Liver (tissue), 9 donors: ENCODE results near the gene ANO10. TPM values are rescaled to one million over a fixed set of nuclear protein-coding genes. Genes with fewer than 3 reads are reported as not detected.
A peak's percentile ranks its signal among the peaks of the same experiment; 100 is the strongest.

Experiments
- DNase-seq: peaks from one replicate; pipeline ENCODE4 v3.0.0-alpha.2; 2017; ENCODE audit warnings: low spot score
- H3K27ac ChIP-seq, 2 donors: one replicate each; pipeline ENCODE4 v1.7.0; 2013; ENCODE audit warnings: inconsistent platforms in 2 of 2, low read length in 2 of 2, control low read depth in 1 of 2, low read depth in 1 of 2, mild to moderate bottlenecking in 1 of 2
- H3K27me3 ChIP-seq, 4 donors: one replicate each; pipeline versions ENCODE4 v1.6.1 to v1.7.0; 2013; ENCODE audit warnings: low read length in 3 of 4, inconsistent platforms in 1 of 4, mild to moderate bottlenecking in 1 of 4, moderate library complexity in 1 of 4; ENCODE audit not compliant: control insufficient read depth in 4 of 4, insufficient read depth in 4 of 4
- H3K36me3 ChIP-seq, 4 donors: one replicate each; pipeline versions ENCODE4 v1.6.1 to v1.7.0; 2013; ENCODE audit warnings: low read length in 3 of 4, mild to moderate bottlenecking in 3 of 4, low read depth in 1 of 4, moderate library complexity in 1 of 4; ENCODE audit not compliant: control insufficient read depth in 4 of 4, insufficient read depth in 3 of 4
- H3K4me1 ChIP-seq, 4 donors: one replicate each; pipeline versions ENCODE4 v1.6.1 to v1.7.0; 2013; ENCODE audit warnings: low read length in 3 of 4, mild to moderate bottlenecking in 3 of 4, moderate library complexity in 1 of 4; ENCODE audit not compliant: control insufficient read depth in 4 of 4, insufficient read depth in 4 of 4
- H3K4me3 ChIP-seq, 3 donors: one replicate each; pipeline versions ENCODE4 v1.6.1 to v1.7.0; 2013; ENCODE audit warnings: low read length in 3 of 3, control low read depth in 1 of 3, low read depth in 1 of 3, mild to moderate bottlenecking in 1 of 3
- H3K9ac ChIP-seq, 2 donors: one replicate each; pipeline ENCODE4 v1.7.0; 2013; ENCODE audit warnings: low read length in 2 of 2, mild to moderate bottlenecking in 2 of 2, moderate library complexity in 2 of 2, control low read depth in 1 of 2, low read depth in 1 of 2
- H3K9me3 ChIP-seq, 4 donors: one replicate each; pipeline versions ENCODE4 v1.6.1 to v1.7.0; 2013; ENCODE audit warnings: low read length in 3 of 4; ENCODE audit not compliant: control insufficient read depth in 4 of 4
- ATF3 ChIP-seq: IDR thresholded peaks from 2 replicates; pipeline ENCODE4 v1.6.1; 2016; ENCODE audit warnings: antibody characterized with exemption
- CTCF ChIP-seq: fragments of 150-350 bp; IDR thresholded peaks from 2 replicates; pipeline ENCODE4 v1.5.1; 2017; ENCODE audit warnings: improper control_type of control experiment, low read depth, low read length; ENCODE audit not compliant: missing input control
- FOXA1 ChIP-seq: IDR thresholded peaks from 2 replicates; pipeline ENCODE4 v1.6.1; 2016; ENCODE audit warnings: antibody characterized with exemption
- FOXA2 ChIP-seq: IDR thresholded peaks from 2 replicates; pipeline ENCODE4 v1.6.1; 2016; ENCODE audit warnings: antibody characterized with exemption
- GABPA ChIP-seq, 2 donors: IDR thresholded peaks in 1 of 2; conservative IDR thresholded peaks in 1 of 2; 2 replicates each; pipeline ENCODE4 v1.6.1; 2016; ENCODE audit warnings: antibody characterized with exemption in 2 of 2, mild to moderate bottlenecking in 1 of 2, moderate library complexity in 1 of 2
- HNF4A ChIP-seq, 2 donors: conservative IDR thresholded peaks; 2 replicates each; pipeline ENCODE4 v1.6.1; 2016; ENCODE audit warnings: antibody characterized with exemption in 2 of 2, mild to moderate bottlenecking in 2 of 2
- HNF4G ChIP-seq: IDR thresholded peaks from 2 replicates; pipeline ENCODE4 v1.6.1; 2016; ENCODE audit warnings: antibody characterized with exemption
- JUND ChIP-seq, 2 donors: IDR thresholded peaks; 2 replicates each; pipeline ENCODE4 v1.6.1; 2016; ENCODE audit warnings: antibody characterized with exemption in 2 of 2
- NR2F2 ChIP-seq: IDR thresholded peaks from 2 replicates; pipeline ENCODE4 v1.6.1; 2016; ENCODE audit warnings: antibody characterized with exemption
- RAD21 ChIP-seq, 2 donors: IDR thresholded peaks; 2 replicates each; pipeline ENCODE4 v1.6.1; 2016; ENCODE audit warnings: antibody characterized with exemption in 2 of 2, mild to moderate bottlenecking in 2 of 2
- RXRA ChIP-seq, 2 donors: IDR thresholded peaks; 2 replicates each; pipeline ENCODE4 v1.6.1; 2017 to 2018; ENCODE audit warnings: antibody characterized with exemption in 2 of 2, mild to moderate bottlenecking in 1 of 2
- TAF1 ChIP-seq: conservative IDR thresholded peaks from 2 replicates; pipeline ENCODE4 v1.6.1; 2016; ENCODE audit warnings: antibody characterized with exemption, mild to moderate bottlenecking
- YY1 ChIP-seq: IDR thresholded peaks from 2 replicates; pipeline ENCODE4 v1.6.1; 2016; ENCODE audit warnings: antibody characterized with exemption, mild to moderate bottlenecking
- ZBTB33 ChIP-seq: IDR thresholded peaks from 2 replicates; pipeline ENCODE4 v1.6.1; 2016; ENCODE audit warnings: antibody characterized with exemption
- WGBS: extraction: QIAGEN DNeasy Blood & Tissue Kit; methylation state at CpG from one replicate; pipeline ENCODE4 v1.1.7; 2013; 5-methylcytosine and 5-hydroxymethylcytosine counted together
- polyA plus RNA-seq, 2 donors: library from polyadenylated mRNA; stranded (reverse) in 1 of 2; unstranded in 1 of 2; fragments of 200-250 nt in 1 of 2; fragments of >200 nt in 1 of 2; fragmentation: Nextera tagmentation in 1 of 2; extraction: Ambion mirVana in 1 of 2; gene quantifications; one replicate each; pipeline versions ENCODE4 v1.2.1 to v1.2.3, GENCODE V29; 2013 to 2015
- total RNA-seq, 2 donors: library from RNA; depleted of rRNA; stranded (reverse); fragments of >200 nt; gene quantifications; one replicate each; pipeline ENCODE4 v1.2.3, GENCODE V29; 2014
- donor health status: healthy.
- donor health status: healthy.
- donor health status: healthy.
- donor health status: healthy.
- donor health status: healthy.

Gene ANO10
- total and polyA plus RNA-seq, 4 donors: 5.6 to 8.7 (median 6.8) TPM

- no peaks in the 10 kb centered on the region for H3K36me3 ChIP-seq
- 87% methylated on average over 2 of the region's 2 CpGs for WGBS
- no peak for DNase-seq
- H3K4me1 ChIP-seq: peaks cover 0 to 4% (median under 1%) of the 10 kb centered on the region in 4 donors
- H3K9me3 ChIP-seq: no peaks in the 10 kb centered on the region
- H3K27ac ChIP-seq: no peak overlapping the region
- H3K9ac ChIP-seq: no peak overlapping the region
- H3K27me3 ChIP-seq: no peaks in the 10 kb centered on the region
- no peak for TF ChIP-seq ZBTB33
- no peak for TF ChIP-seq NR2F2
- TF ChIP-seq HNF4A (conservative IDR thresholded peaks at IDR 0.05): no peak
- TF ChIP-seq RXRA (IDR thresholded peaks at IDR 0.05): no peak
- TF ChIP-seq ATF3: no peak
- TF ChIP-seq HNF4G: no peak
- TF ChIP-seq FOXA1: no peak
- TF ChIP-seq FOXA2: no peak
- TF ChIP-seq JUND (IDR thresholded peaks at IDR 0.05): no peak
- TF ChIP-seq YY1: no peak
- no peak for TF ChIP-seq RAD21 (IDR thresholded peaks at IDR 0.05)
- no peak for TF ChIP-seq GABPA (IDR thresholded peaks at IDR 0.05 in 1 of 2, conservative IDR thresholded peaks at IDR 0.05 in 1 of 2)
- no peak for TF ChIP-seq CTCF
- no peak overlapping the region for H3K4me3 ChIP-seq
Observed at GRCh38 chr3:43627360-43627759, 5.5 kb upstream of the ANO10 start.

- 77% methylated on average over 6 of the region's 6 CpGs for WGBS
- Histone ChIP-seq H3K27me3 (no peaks in the 10 kb centered on the region), H3K36me3 (no peaks in the 10 kb centered on the region), H3K9ac (no peak overlapping the region), H3K4me3 (no peak overlapping the region), H3K9me3 (no peaks in the 10 kb centered on the region), H3K4me1 (peaks cover 2 to 9% (median 6%) of the 10 kb centered on the region in 4 donors), H3K27ac (no peak overlapping the region)
- no peak for DNase-seq
- TF ChIP-seq JUND (IDR thresholded peaks at IDR 0.05) (no peak), RAD21 (IDR thresholded peaks at IDR 0.05) (no peak), YY1 (no peak), ZBTB33 (no peak), RXRA (IDR thresholded peaks at IDR 0.05) (peak in 1 of 2 donors; percentile 16), CTCF (no peak), TAF1 (no peak)
Observed at GRCh38 chr3:43624619-43625305, 3.0 kb upstream of the ANO10 start.
